GM21576 (cell line): ENCODE data around the gene SLC6A8.
"Not testable (repeated sequence)": the region's sequence is repeated elsewhere in the genome, so short reads cannot be mapped to it uniquely, and the experiment has no call there.

Experiments used
- ATAC-seq: cut with Tn5 transposase; IDR thresholded peaks from one replicate; pipeline ENCODE4 v1.9.1; 2021; ENCODE audit warnings: mild to moderate bottlenecking, moderate library complexity; ENCODE audit not compliant: unreplicated experiment

The SLC6A8 gene

DNA sequence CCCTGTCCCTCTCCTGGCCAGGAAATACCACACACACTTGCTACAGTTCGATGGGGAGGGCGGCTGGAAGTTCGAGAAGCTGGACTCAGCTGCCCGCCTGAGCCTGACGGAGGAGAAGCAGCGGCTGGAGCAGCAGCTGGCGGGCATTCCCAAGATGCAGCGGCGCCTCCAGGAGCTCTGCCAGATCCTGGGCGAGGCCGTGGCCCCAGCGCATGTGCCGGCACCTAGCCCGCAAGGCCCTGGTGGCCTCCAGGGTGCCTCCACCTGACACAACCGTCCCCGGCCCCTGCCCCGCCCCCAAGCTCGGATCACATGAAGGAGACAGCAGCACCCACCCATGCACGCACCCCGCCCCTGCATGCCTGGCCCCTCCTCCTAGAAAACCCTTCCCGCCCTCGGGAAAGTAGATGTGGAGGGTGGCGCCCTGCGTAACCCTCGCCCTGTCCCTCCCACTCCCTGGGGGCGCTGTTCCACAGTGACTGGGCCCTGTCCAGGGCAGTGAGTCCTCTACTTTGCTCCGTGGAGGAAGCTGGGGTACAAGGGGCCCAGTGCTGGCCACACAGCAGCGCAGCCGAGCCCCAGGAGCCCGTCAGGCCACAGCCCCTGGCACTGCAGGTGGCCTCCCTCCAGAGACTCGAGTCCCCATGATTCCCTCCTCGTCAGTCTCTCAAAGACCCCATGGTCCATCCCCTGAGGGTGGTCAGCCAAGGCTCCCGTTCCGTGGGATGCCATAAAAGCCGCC is 55.9 kb downstream of the SLC6A8 start:
- ATAC-seq = not testable (repeated sequence)

GRCh38 chrX:153744210-153745066 is 56.7 kb downstream of the SLC6A8 start:
- ATAC-seq = no peak

DNA sequence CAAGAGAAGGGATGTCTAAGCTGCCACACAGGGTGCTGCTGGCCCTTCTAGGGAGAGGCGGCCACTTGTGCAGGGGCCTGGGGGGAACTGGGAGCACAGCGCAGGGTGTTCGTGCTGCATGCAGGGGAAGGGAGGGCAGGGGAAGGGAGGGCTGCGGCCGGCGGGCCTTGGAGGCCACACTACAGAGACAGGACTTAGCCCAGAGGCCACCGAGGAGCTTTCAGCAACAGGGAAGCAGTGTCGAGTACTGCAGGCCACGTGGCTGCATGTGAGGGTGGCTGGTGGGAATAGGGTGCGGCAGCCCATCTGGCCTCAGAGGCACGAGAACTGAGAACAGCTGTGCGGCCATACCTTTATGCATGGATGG is 57.3 kb downstream of the SLC6A8 start:
- not testable (repeated sequence) for ATAC-seq
